Measurements from ENCODE around the gene TOR2A. TPM values are rescaled to one million over a fixed set of nuclear protein-coding genes. Genes with fewer than 3 reads are reported as not detected.

TOR2A gene
- total and polyA plus RNA-seq, 2 experiments from 2014 or later, result 16.8 to 28.8 TPM

GRCh38 chr9:127705577-127706379, 29.3 kb downstream of the TOR2A start:
- H2AFZ ChIP-seq, result no peak overlapping the region
- no peaks in the 10 kb centered on the region for H3K9me3 ChIP-seq (ENCODE audit: low read depth)
- no peak overlapping the region for H3K4me3 ChIP-seq
- H3K4me2 ChIP-seq, result no peak overlapping the region
- no peak for DNase-seq (ENCODE audit: low spot score)
- TF ChIP-seq EZH2 (IDR thresholded peaks at IDR 0.05; ENCODE audit: borderline replicate concordance) (no peak), EZH2phosphoT487 (IDR thresholded peaks at IDR 0.05; ENCODE audit: low read depth, severe bottlenecking, unreplicated experiment) (no peak), CTCF (IDR thresholded peaks at IDR 0.05; ENCODE audit: poor library complexity) (no peak)
- H3K27me3 ChIP-seq, result no peaks in the 10 kb centered on the region
- H3K27ac ChIP-seq, result no peak overlapping the region
- no peaks in the 10 kb centered on the region for H3K9me2 ChIP-seq (replicated peaks; ENCODE audit: insufficient read depth)
- H3K79me2 ChIP-seq, result no peaks in the 10 kb centered on the region
- H3K36me3 ChIP-seq (replicated peaks; ENCODE audit: insufficient read depth, low read depth), result no peaks in the 10 kb centered on the region
- no peaks in the 10 kb centered on the region for H3K4me1 ChIP-seq (ENCODE audit: insufficient read depth)
- no peaks in the 10 kb centered on the region for H4K20me1 ChIP-seq (ENCODE audit: insufficient read depth, poor library complexity, severe bottlenecking)
- 88% methylated on average over 10 of the region's 12 CpGs for WGBS (ENCODE audit: low lambda C conversion rate, missing lambda C conversion rate)

GRCh38 chr9:127703289-127703946, 31.7 kb downstream of the TOR2A start:
- WGBS (ENCODE audit: low lambda C conversion rate, missing lambda C conversion rate), result 91% methylated on average over 9 of the region's 9 CpGs
- H3K4me1 ChIP-seq (ENCODE audit: insufficient read depth), result no peaks in the 10 kb centered on the region
- no peak overlapping the region for H3K4me3 ChIP-seq
- H3K9me2 ChIP-seq (replicated peaks; ENCODE audit: insufficient read depth), result no peaks in the 10 kb centered on the region
- H3K9me3 ChIP-seq (ENCODE audit: low read depth), result no peaks in the 10 kb centered on the region
- H3K36me3 ChIP-seq (replicated peaks; ENCODE audit: insufficient read depth, low read depth), result no peaks in the 10 kb centered on the region
- no peak overlapping the region for H2AFZ ChIP-seq
- no peaks in the 10 kb centered on the region for H3K27me3 ChIP-seq
- no peak overlapping the region for H3K4me2 ChIP-seq
- no peaks in the 10 kb centered on the region for H3K79me2 ChIP-seq
- TF ChIP-seq CTCF (IDR thresholded peaks at IDR 0.05; ENCODE audit: poor library complexity) (no peak), EZH2 (IDR thresholded peaks at IDR 0.05; ENCODE audit: borderline replicate concordance) (no peak), EZH2phosphoT487 (IDR thresholded peaks at IDR 0.05; ENCODE audit: low read depth, severe bottlenecking, unreplicated experiment) (no peak)
- H4K20me1 ChIP-seq (ENCODE audit: insufficient read depth, poor library complexity, severe bottlenecking), result no peaks in the 10 kb centered on the region
- H3K27ac ChIP-seq, result no peak overlapping the region
- no peak for DNase-seq (ENCODE audit: low spot score)

GRCh38 chr9:127700594-127701255, 34.4 kb downstream of the TOR2A start:
- Histone ChIP-seq H3K9me2 (replicated peaks; ENCODE audit: insufficient read depth) (no peaks in the 10 kb centered on the region), H3K27ac (no peak overlapping the region), H4K20me1 (ENCODE audit: insufficient read depth, poor library complexity, severe bottlenecking) (no peaks in the 10 kb centered on the region), H3K27me3 (no peaks in the 10 kb centered on the region), H2AFZ (no peak overlapping the region), H3K79me2 (no peaks in the 10 kb centered on the region), H3K4me3 (no peak overlapping the region), H3K36me3 (replicated peaks; ENCODE audit: insufficient read depth, low read depth) (no peaks in the 10 kb centered on the region), H3K4me2 (no peak overlapping the region), H3K4me1 (ENCODE audit: insufficient read depth) (no peaks in the 10 kb centered on the region), H3K9me3 (ENCODE audit: low read depth) (no peaks in the 10 kb centered on the region)
- no peak for DNase-seq (ENCODE audit: low spot score)
- WGBS (ENCODE audit: low lambda C conversion rate, missing lambda C conversion rate), result 76% methylated on average over 5 of the region's 5 CpGs
- no peak for TF ChIP-seq CTCF (IDR thresholded peaks at IDR 0.05; ENCODE audit: poor library complexity)
- no peak for TF ChIP-seq EZH2phosphoT487 (IDR thresholded peaks at IDR 0.05; ENCODE audit: low read depth, severe bottlenecking, unreplicated experiment)
- no peak for TF ChIP-seq EZH2 (IDR thresholded peaks at IDR 0.05; ENCODE audit: borderline replicate concordance)

Data from hepatocyte (in vitro differentiated cells).